Peyer's patch (tissue), 4 donors: ENCODE measurements around the gene HMGA1. TPM values are rescaled to one million over a fixed set of nuclear protein-coding genes. Genes with fewer than 3 reads are reported as not detected.

Experiments
- DNase-seq, 3 donors: peaks; one replicate each; pipeline ENCODE4 v3.0.0-alpha.2; 2017 to 2019
- H3K27ac ChIP-seq, 4 donors: fragments of 200-600 bp; sonication (generic); one replicate each; pipeline ENCODE4 v1.5.1; 2016 to 2019
- H3K27me3 ChIP-seq, 2 donors: fragments of 200-600 bp; sonication (generic); one replicate each; pipeline ENCODE4 v1.5.1; 2019
- H3K36me3 ChIP-seq, 3 donors: fragments of 200-600 bp; sonication (generic); one replicate each; pipeline ENCODE4 v1.5.1; 2016 to 2019
- H3K4me1 ChIP-seq, 4 donors: fragments of 200-600 bp; sonication (generic); one replicate each; pipeline ENCODE4 v1.5.1; 2016 to 2019
- H3K4me3 ChIP-seq, 4 donors: fragments of 200-600 bp; sonication (generic); 1 replicate in 3 of 4; 2 replicates in 1 of 4; pipeline ENCODE4 v1.5.1; 2016 to 2019; ENCODE audit warnings: mild to moderate bottlenecking in 1 of 4
- H3K9me3 ChIP-seq, 4 donors: fragments of 200-600 bp; sonication (generic); one replicate each; pipeline ENCODE4 v1.5.1; 2016 to 2019; ENCODE audit warnings: mild to moderate bottlenecking in 1 of 4
- POLR2A ChIP-seq, 2 donors: fragments of 450-650 bp; IDR thresholded peaks; one replicate each; pipeline ENCODE4 v1.5.1; 2017; ENCODE audit warnings: antibody characterized with exemption in 2 of 2, mild to moderate bottlenecking in 2 of 2, moderate library complexity in 2 of 2
- small RNA-seq, 2 donors: library from RNA; depleted of rRNA; stranded (forward); fragments of <200 nt; gene quantifications; one replicate each; pipeline ENCODE3, GENCODE V24; 2016
- total RNA-seq, 4 donors: library from RNA; depleted of rRNA; stranded (reverse); fragments of >200 nt; gene quantifications; one replicate each; pipeline ENCODE4 v1.1.0, GENCODE V29; 2016
- TF ChIP-seq, protein P1 (sequence below), 6 experiments: fragments of 450-650 bp in 4 of 6; fragments of 200-600 bp in 2 of 6; sonication (generic) in 1 of 6; IDR thresholded peaks; one replicate each; pipeline ENCODE4 v1.5.1; 2017 to 2019; ENCODE audit warnings: antibody characterized with exemption in 6 of 6, mild to moderate bottlenecking in 3 of 6, moderate library complexity in 1 of 6

The HMGA1 gene
- total RNA-seq, 4 donors from 2014 or later = 71.3 to 102 (median 90.7) TPM

DNA sequence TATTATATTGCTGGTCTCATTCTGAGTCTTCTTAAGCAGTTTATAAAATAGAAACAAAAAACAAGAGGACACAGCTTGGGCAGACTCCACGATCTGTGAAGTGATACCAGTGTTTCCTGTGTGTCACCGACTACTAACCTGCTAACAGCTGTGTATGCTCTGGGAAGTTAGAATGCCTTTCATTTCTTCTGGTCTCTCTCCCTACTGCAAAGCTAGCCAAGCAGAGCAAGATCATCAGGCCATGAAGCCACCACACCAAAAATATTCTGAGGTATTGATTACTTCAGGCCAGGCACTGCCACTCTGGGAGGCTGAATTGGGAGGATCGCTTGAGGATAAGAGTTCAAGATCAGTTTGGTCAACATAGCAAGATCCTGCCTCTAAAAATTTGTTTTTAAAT, 59.0 kb downstream of the HMGA1 start:
- Histone ChIP-seq H3K27ac (no peak overlapping the region), H3K36me3 (peaks cover 0 to 35% (median 0%) of the 10 kb centered on the region in 3 donors), H3K9me3 (no peaks in the 10 kb centered on the region), H3K4me3 (no peak overlapping the region), H3K4me1 (no peaks in the 10 kb centered on the region), H3K27me3 (no peaks in the 10 kb centered on the region)
- no peak for TF ChIP-seq POLR2A (IDR thresholded peaks at IDR 0.05)
- TF ChIP-seq, protein P1, sequence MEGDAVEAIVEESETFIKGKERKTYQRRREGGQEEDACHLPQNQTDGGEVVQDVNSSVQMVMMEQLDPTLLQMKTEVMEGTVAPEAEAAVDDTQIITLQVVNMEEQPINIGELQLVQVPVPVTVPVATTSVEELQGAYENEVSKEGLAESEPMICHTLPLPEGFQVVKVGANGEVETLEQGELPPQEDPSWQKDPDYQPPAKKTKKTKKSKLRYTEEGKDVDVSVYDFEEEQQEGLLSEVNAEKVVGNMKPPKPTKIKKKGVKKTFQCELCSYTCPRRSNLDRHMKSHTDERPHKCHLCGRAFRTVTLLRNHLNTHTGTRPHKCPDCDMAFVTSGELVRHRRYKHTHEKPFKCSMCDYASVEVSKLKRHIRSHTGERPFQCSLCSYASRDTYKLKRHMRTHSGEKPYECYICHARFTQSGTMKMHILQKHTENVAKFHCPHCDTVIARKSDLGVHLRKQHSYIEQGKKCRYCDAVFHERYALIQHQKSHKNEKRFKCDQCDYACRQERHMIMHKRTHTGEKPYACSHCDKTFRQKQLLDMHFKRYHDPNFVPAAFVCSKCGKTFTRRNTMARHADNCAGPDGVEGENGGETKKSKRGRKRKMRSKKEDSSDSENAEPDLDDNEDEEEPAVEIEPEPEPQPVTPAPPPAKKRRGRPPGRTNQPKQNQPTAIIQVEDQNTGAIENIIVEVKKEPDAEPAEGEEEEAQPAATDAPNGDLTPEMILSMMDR (IDR thresholded peaks at IDR 0.05) = no peak
- no peak for DNase-seq

Small RNA genes lying within 50 kb of the gene (small RNA-seq; reads per million reads assigned to genes)
- gene MIR6835 = 0 reads per million in 2 donors

Other genes with a start within 250 kb of the HMGA1 start
- gene GRM4, start 90.8 kb upstream of the HMGA1 start, total RNA-seq = not detected
- gene SMIM29, start 12.1 kb downstream of the HMGA1 start, total RNA-seq = 10 to 100 TPM in 3 of 4 donors, 1 to 10 TPM in 1; 8.9 to 30.5 (median 14.9) TPM
- gene NUDT3, start 155.8 kb downstream of the HMGA1 start, total RNA-seq = 10 to 100 TPM; 17.3 to 28.1 (median 20.6) TPM
- gene RPS10, start 189.2 kb downstream of the HMGA1 start, total RNA-seq = 1,000 to 10,000 TPM in 2 of 4 donors, 100 to 1,000 TPM in 2; 729 to 2,642 (median 1,002) TPM
- gene PACSIN1, start 229.2 kb downstream of the HMGA1 start, total RNA-seq = 1 to 10 TPM in 1 of 4 donors, under 1 TPM in 2, not detected in 1; 0.28 to 9.9 (median 0.40) TPM